ENCODE results near the gene CD248.
"Not testable (repeated sequence)": the region's sequence is repeated elsewhere in the genome, so short reads cannot be mapped to it uniquely, and the experiment has no call there.

CD248 gene

DNA sequence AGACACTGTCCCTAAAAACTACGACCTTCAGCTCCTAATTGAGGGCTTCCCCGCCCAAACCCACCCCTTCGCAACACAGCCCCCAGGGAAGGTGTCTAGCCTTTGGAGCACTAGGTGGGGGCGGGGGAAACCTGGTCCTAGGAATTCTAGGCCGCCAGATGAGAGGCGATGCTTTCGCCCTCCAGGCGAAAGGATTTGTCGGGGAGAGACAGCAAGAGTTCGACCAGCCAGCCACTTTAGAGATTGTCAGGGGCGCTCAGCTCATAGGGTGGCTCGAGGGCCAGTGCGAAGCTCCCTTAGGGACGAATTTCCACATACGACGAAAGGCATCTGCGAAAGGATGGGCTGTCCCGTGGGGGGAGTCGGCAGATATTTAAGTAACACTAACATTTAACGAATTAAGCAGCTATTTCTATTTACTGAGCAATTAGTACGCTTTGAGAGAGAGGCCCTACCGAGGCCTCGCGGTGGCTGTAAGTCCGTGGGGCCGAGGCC lies 5.3 kb downstream of the CD248 start:
- peak overlapping the region; percentile 68 to 87 for H3K27ac ChIP-seq
- peak overlapping the region; percentile 83 for H3K4me3 ChIP-seq
- no peak for DNase-seq (ENCODE audit: low spot score)
- TF ChIP-seq, protein P1, sequence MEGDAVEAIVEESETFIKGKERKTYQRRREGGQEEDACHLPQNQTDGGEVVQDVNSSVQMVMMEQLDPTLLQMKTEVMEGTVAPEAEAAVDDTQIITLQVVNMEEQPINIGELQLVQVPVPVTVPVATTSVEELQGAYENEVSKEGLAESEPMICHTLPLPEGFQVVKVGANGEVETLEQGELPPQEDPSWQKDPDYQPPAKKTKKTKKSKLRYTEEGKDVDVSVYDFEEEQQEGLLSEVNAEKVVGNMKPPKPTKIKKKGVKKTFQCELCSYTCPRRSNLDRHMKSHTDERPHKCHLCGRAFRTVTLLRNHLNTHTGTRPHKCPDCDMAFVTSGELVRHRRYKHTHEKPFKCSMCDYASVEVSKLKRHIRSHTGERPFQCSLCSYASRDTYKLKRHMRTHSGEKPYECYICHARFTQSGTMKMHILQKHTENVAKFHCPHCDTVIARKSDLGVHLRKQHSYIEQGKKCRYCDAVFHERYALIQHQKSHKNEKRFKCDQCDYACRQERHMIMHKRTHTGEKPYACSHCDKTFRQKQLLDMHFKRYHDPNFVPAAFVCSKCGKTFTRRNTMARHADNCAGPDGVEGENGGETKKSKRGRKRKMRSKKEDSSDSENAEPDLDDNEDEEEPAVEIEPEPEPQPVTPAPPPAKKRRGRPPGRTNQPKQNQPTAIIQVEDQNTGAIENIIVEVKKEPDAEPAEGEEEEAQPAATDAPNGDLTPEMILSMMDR (IDR thresholded peaks at IDR 0.05) = peak; percentile 87

DNA sequence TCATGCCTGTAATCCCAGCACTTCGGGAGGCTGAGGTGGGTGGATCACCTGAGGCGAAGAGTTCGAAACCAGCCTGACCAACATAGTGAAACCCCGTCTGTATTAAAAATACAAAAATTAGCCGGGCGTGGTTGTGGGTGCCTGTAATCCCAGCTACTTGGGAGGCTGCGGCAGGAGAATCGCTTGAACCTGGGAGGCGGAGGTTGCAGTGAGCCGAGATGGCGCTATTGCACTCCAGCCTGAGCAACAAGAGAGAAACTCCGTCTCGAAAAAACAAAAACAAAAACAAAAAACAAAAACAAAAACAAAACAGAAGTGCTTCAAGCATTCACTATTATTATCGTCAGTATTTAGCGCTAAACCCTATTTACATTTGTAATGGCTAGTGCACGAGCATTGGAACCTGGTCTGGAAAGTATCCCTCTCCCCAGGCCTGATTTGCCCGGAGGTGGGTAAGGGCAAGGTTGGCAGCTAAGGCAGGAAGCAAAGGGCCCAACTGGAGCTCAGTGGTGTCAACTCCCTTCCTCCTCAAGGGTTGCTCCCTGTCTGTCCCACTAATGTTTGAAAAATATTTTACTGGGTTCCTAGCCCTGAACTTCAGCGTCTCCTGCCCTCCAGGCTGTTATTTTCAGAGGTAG lies 5.9 kb downstream of the CD248 start:
- H3K27ac ChIP-seq; H3K4me3 ChIP-seq; DNase-seq (ENCODE audit: low spot score): not testable (repeated sequence)

DNA sequence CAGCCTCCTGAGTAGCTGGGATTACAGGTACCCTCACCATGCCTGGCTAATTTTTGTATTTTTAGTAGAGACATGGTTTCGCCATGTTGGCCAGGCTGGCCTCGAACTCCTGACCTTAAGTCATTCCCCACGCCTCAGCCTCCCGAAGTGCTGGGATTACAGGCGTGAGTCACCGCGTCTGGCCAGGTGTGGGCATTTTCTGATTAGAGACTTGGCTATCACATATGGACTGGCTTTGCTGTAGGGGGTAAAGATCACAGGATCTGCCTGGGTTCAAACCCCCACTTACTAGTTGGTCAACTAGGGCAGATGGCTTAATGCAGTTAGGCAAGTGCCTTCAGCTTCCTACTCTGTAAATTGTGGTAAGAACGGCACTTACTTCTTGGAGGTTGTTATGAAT lies 6.5 kb downstream of the CD248 start:
- TF ChIP-seq, protein P1 (IDR thresholded peaks at IDR 0.05) = no peak
- no peak overlapping the region for H3K4me3 ChIP-seq
- H3K27ac ChIP-seq = no peak overlapping the region
- no peak for DNase-seq (ENCODE audit: low spot score)

DNA sequence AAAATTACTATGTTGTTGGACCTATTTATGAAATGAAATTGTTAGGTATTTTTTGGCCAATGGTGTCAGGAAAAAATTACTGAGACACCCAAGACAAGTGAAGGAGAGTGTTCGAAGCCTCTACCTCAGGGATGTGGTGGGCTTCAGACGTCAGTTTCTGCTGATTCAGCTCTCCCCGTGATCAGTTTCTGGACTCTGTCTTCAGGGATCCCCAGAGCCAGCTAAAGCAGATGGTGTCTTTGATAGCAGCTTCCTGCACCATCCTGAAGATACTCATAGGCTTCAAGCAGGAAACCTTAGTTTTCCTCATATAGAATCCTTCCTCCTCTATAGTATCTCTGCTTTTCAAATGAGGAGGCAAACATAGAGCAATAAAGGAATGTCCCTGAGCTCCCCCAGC lies 7.4 kb downstream of the CD248 start:
- TF ChIP-seq, protein P1 (IDR thresholded peaks at IDR 0.05) = no peak
- Histone ChIP-seq H3K4me3 (no peak overlapping the region), H3K27ac (no peak overlapping the region)

DNA sequence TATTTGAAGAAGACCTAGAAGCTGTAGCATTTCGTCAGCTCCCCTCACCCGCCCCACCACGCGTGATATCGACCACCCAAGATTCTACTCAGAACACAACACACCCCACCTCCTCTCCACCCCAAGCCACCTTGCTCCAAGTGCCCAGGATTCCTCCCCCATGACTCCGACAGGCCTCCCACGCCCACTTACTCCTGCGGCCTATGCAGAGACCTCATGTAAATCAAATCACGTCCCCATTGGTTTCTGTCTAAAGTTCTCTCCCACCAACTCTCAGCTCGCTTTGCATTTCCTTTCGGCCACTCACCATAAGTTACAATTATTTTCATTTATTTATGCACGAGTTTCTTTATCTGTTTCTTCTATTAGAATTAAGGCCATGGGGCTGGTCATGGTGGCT lies 14.2 kb downstream of the CD248 start:
- TF ChIP-seq, protein P1 (IDR thresholded peaks at IDR 0.05) = no peak
- DNase-seq (ENCODE audit: low spot score) = no peak
- no peak overlapping the region for H3K4me3 ChIP-seq
- H3K27ac ChIP-seq = no peak overlapping the region

More for the DNA sequence above, 7.4 kb downstream of the CD248 start:
- no peak for DNase-seq (ENCODE audit: low spot score)

DNA sequence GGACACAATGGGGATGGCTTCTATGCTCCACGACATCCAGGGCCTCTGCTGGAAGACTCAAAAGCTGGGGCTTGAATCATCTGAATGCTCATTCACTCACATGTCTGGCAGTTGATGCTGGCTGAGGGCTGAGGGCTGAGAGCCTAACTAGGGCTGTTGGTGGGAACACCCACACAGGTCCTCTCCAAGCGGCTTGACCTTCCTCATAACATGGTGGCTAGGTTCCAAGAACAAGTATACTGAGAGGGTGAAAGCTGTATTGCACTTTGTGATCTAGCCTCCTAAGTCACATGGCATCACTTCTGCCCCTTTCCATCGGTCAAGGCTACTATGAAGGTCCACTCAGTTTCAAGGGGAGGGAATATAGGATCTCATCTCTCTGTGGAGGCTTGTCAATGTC lies 17.7 kb downstream of the CD248 start:
- no peak overlapping the region for H3K27ac ChIP-seq
- no peak overlapping the region for H3K4me3 ChIP-seq
- no peak for DNase-seq (ENCODE audit: low spot score)
- TF ChIP-seq, protein P1 (IDR thresholded peaks at IDR 0.05) = no peak

DNA sequence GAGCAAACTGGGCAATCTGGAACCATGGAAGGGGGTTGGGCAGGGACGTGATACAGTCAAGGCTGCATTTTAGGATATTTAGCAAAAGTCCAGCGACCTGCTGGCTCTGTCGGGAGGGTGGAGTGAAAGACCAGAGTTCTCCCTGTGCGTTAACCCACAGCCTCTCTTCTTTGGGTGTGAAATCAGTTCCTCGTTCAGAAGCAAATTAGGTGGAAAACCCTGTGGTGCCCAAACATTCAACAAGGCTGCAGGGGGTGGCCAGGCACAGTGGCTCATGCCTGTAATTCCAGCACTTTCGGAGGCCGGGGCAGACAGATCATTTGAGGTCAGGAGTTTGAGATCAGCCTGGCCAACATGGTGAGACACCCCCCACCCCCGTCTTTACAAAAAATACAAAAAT lies 19.2 kb downstream of the CD248 start:
- TF ChIP-seq, protein P1 (IDR thresholded peaks at IDR 0.05) = no peak
- Histone ChIP-seq H3K27ac (no peak overlapping the region), H3K4me3 (no peak overlapping the region)
- no peak for DNase-seq (ENCODE audit: low spot score)
